AG04450 (cell line): ENCODE data around the gene CAPN9. TPM values are rescaled to one million over a fixed set of nuclear protein-coding genes. Genes with fewer than 3 reads are reported as not detected.

Source experiments
- CTCF ChIA-PET: fragments of 300-600, 350-600 bp; formaldehyde crosslinking; extraction: SDS; loops from one replicate; lab custom pipeline; 2022; ENCODE audit warnings: antibody characterized with exemption, inconsistent platforms; lab: Charles Lee
- POLR2A ChIA-PET: fragments of 350-600 bp; formaldehyde crosslinking; extraction: SDS; loops from one replicate; lab custom pipeline; 2021; ENCODE audit warnings: antibody characterized with exemption, inconsistent platforms; lab: Yijun Ruan, JAX
- DNase-seq: peaks from one replicate; pipeline ENCODE4 v3.0.0-alpha.2; 2011; ENCODE audit warnings: low read depth, low spot score
- H3K27ac ChIP-seq: one replicate; pipeline ENCODE4 v1.5.1; 2012; ENCODE audit warnings: low read depth, low read length, control low read depth
- H3K27me3 ChIP-seq: one replicate; pipeline ENCODE4 v1.6.0; 2012; ENCODE audit warnings: low read length; ENCODE audit not compliant: control insufficient read depth, insufficient read depth
- H3K4me3 ChIP-seq: 2 replicates; pipeline ENCODE4 v1.5.1; 2011; ENCODE audit warnings: mild to moderate bottlenecking, low read depth, low read length, control low read depth
- H3K9me3 ChIP-seq: 2 replicates; pipeline ENCODE4 v1.5.1; 2012; ENCODE audit warnings: low read length; ENCODE audit not compliant: control insufficient read depth, insufficient read depth
- CTCF ChIP-seq: IDR thresholded peaks from 2 replicates; pipeline ENCODE4 v1.5.1; 2011; ENCODE audit warnings: low read depth, low read length, control low read depth, inconsistent platforms
- polyA plus RNA-seq: library from polyadenylated mRNA; depleted of rRNA; stranded (reverse); fragments of >200 nt; gene quantifications from 2 replicates; pipeline ENCODE4 v1.2.3, GENCODE V29; 2011

CAPN9 gene
- polyA plus RNA-seq, 1 experiment: 0.24 TPM

- ChIA-PET CTCF (no interaction called here), POLR2A (no interaction called here)
- DNase-seq: no peak
- Histone ChIP-seq H3K27me3 (peaks cover 9% of the 10 kb centered on the region), H3K9me3 (no peaks in the 10 kb centered on the region), H3K4me3 (no peak overlapping the region), H3K27ac (no peak overlapping the region)
- TF ChIP-seq CTCF: no peak
These were observed 31.9 kb downstream of the CAPN9 start for GRCh38 chr1:230778916-230779590.

- TF ChIP-seq CTCF: no peak
- no peak overlapping the region for H3K27ac ChIP-seq
- H3K4me3 ChIP-seq: no peak overlapping the region
- no peak for DNase-seq
- H3K9me3 ChIP-seq: no peaks in the 10 kb centered on the region
- ChIA-PET POLR2A (no interaction called here), CTCF (interaction anchor here (1.0 to 1.3 kb wide), 3 partner anchors 16 to 139 kb away, joined by 3 to 5 read pairs (median 4); partner anchors contain the start of gene COG2)
- peaks cover 8% of the 10 kb centered on the region for H3K27me3 ChIP-seq
These were observed 33.9 kb downstream of the CAPN9 start for GRCh38 chr1:230781131-230781530.

DNA sequence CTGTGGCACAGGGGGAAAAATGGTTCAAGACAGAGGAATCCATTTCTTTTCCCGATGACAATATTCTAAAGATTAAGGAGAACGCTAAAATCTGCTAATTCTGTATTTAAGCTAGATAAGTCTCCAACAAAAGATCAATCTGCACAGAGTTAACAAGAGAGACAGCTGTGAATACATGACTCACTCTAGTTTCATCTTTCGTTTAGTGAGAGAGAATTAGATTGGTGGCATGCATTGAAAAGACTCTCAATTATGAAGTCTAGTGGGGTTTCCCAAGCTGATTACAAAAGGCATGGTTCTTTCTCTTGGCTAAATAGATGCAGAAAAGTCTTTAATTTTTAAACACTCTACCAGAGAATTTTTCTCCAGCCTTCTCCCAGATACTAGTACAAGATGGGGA lies 34.4 kb downstream of the CAPN9 start:
- CTCF ChIA-PET: interaction anchor here (0.9 to 1.4 kb wide), 6 partner anchors 9 to 140 kb away, joined by 3 to 5 read pairs (median 4); partner anchors contain the start of gene COG2

DNA sequence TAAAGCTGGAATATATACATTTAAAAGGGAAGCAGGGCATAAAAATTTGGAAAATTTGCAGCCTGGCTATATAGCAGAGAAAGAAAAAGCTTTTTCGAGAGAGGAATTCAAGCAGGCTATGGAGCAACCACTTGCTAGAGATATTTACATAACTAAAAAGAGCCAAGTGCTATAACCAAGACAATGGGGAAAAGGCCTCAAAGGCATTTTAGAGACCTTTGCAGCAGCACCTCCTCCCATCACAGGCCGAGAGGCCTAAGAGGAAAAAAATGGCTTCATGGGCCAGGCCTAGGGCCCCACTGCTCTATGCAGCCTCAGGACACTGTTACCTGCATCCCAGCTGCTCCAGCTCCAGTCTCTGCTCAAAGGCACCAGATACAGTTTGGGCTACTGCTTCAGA lies 37.0 kb downstream of the CAPN9 start:
- Histone ChIP-seq H3K27me3 (peaks cover 8% of the 10 kb centered on the region), H3K27ac (no peak overlapping the region), H3K9me3 (no peaks in the 10 kb centered on the region), H3K4me3 (no peak overlapping the region)
- ChIA-PET CTCF (interaction anchor here (0.7 kb wide), 1 partner anchor 132 kb away, joined by 3 read pairs; no protein-coding TSS in a partner anchor), POLR2A (no interaction called here)
- no peak for DNase-seq
- no peak for TF ChIP-seq CTCF

More for the DNA sequence above, 34.4 kb downstream of the CAPN9 start:
- no peak overlapping the region for H3K27ac ChIP-seq
- DNase-seq: no peak
- no peak for TF ChIP-seq CTCF
- H3K27me3 ChIP-seq: peaks cover 8% of the 10 kb centered on the region
- POLR2A ChIA-PET: no interaction called here
- H3K4me3 ChIP-seq: no peak overlapping the region
- H3K9me3 ChIP-seq: no peaks in the 10 kb centered on the region

- POLR2A ChIA-PET: no interaction called here
These were observed 38.6 kb downstream of the CAPN9 start for GRCh38 chr1:230785636-230786384.

More at GRCh38 chr1:230785636-230786384, 38.6 kb downstream of the CAPN9 start:
- no peak for DNase-seq
- H3K4me3 ChIP-seq: no peak overlapping the region
- H3K27me3 ChIP-seq: peaks cover 4% of the 10 kb centered on the region
- H3K9me3 ChIP-seq: no peaks in the 10 kb centered on the region
- TF ChIP-seq CTCF: no peak
- H3K27ac ChIP-seq: no peak overlapping the region
- CTCF ChIA-PET: no interaction called here
